H9 (cell line): Measurements from ENCODE around the gene ANKRD49. TPM values are rescaled to one million over a fixed set of nuclear protein-coding genes. Genes with fewer than 3 reads are reported as not detected.

Experiments
- DNase-seq: peaks from one replicate; pipeline ENCODE4 v3.0.0-alpha.2; 2017
- H2AFZ ChIP-seq: one replicate; pipeline ENCODE4 v1.6.1; 2013; ENCODE audit warnings: mild to moderate bottlenecking, low read length, control low read depth, moderate library complexity
- H2AK5ac ChIP-seq: 2 replicates; pipeline ENCODE4 v1.6.1; 2013; ENCODE audit warnings: low read length, control low read depth, mixed read lengths; ENCODE audit not compliant: insufficient read length
- H2BK120ac ChIP-seq: one replicate; pipeline ENCODE4 v1.6.1; 2013; ENCODE audit warnings: low read depth, mild to moderate bottlenecking, low read length, control low read depth, inconsistent platforms; ENCODE audit not compliant: poor library complexity, severe bottlenecking
- H2BK12ac ChIP-seq: 2 replicates; pipeline ENCODE4 v1.6.1; 2013; ENCODE audit warnings: low read length, control low read depth, mixed read lengths, low read depth; ENCODE audit not compliant: insufficient read length
- H2BK15ac ChIP-seq: 2 replicates; pipeline ENCODE4 v1.6.1; 2013; ENCODE audit warnings: low read depth, low read length, control low read depth
- H2BK20ac ChIP-seq: one replicate; pipeline ENCODE4 v1.6.1; 2013; ENCODE audit warnings: low read depth, mild to moderate bottlenecking, low read length, control low read depth, inconsistent platforms; ENCODE audit not compliant: poor library complexity, severe bottlenecking
- H2BK5ac ChIP-seq: 2 replicates; pipeline ENCODE4 v1.6.1; 2013; ENCODE audit warnings: low read length, control low read depth, mixed read lengths; ENCODE audit not compliant: insufficient read length
- H3K14ac ChIP-seq: 2 replicates; pipeline ENCODE4 v1.6.1; 2013; ENCODE audit warnings: low read length, control low read depth; ENCODE audit not compliant: insufficient read depth
- H3K18ac ChIP-seq: 2 replicates; pipeline ENCODE4 v1.6.1; 2013; ENCODE audit warnings: low read depth, mild to moderate bottlenecking, mixed read lengths, low read length, control low read depth; ENCODE audit not compliant: insufficient read length
- H3K23ac ChIP-seq: 2 replicates; pipeline ENCODE4 v1.6.1; 2013; ENCODE audit warnings: low read length, control low read depth, mixed read lengths, low read depth; ENCODE audit not compliant: insufficient read length
- H3K23me2 ChIP-seq: 2 replicates; pipeline ENCODE4 v1.6.1; 2013; ENCODE audit warnings: low read depth, mild to moderate bottlenecking, mixed read lengths, low read length, control low read depth; ENCODE audit not compliant: insufficient read length, poor library complexity, severe bottlenecking
- H3K27ac ChIP-seq: 2 replicates; pipeline ENCODE4 v1.5.1; 2013; ENCODE audit warnings: low read length, control low read depth, mixed read lengths, low read depth; ENCODE audit not compliant: insufficient read length
- H3K27me3 ChIP-seq: 2 replicates; pipeline ENCODE4 v1.6.1; 2013; ENCODE audit warnings: low read length, control low read depth, inconsistent platforms; ENCODE audit not compliant: insufficient read depth
- H3K4ac ChIP-seq: 2 replicates; pipeline ENCODE4 v1.6.1; 2013; ENCODE audit warnings: low read depth, mild to moderate bottlenecking, control low read depth, inconsistent platforms, low read length, moderate library complexity
- H3K4me1 ChIP-seq: 2 replicates; pipeline ENCODE4 v1.6.1; 2013; ENCODE audit warnings: low read length, control low read depth, inconsistent platforms; ENCODE audit not compliant: insufficient read depth
- H3K4me2 ChIP-seq: 2 replicates; pipeline ENCODE4 v1.6.1; 2013; ENCODE audit warnings: low read length, control low read depth, mixed read lengths; ENCODE audit not compliant: insufficient read length, insufficient read depth
- H3K56ac ChIP-seq: 2 replicates; pipeline ENCODE4 v1.6.1; 2013; ENCODE audit warnings: low read depth, mild to moderate bottlenecking, mixed read lengths, low read length, control low read depth; ENCODE audit not compliant: insufficient read length
- H3K79me1 ChIP-seq: 2 replicates; pipeline ENCODE4 v1.6.1; 2013; ENCODE audit warnings: low read depth, mild to moderate bottlenecking, moderate library complexity, low read length, control low read depth, inconsistent platforms; ENCODE audit not compliant: insufficient read depth, poor library complexity, severe bottlenecking
- H3K79me2 ChIP-seq: 2 replicates; pipeline ENCODE4 v1.6.1; 2013; ENCODE audit warnings: low read length, control low read depth, inconsistent platforms; ENCODE audit not compliant: insufficient read depth
- H3K9ac ChIP-seq: 2 replicates; pipeline ENCODE4 v1.6.1; 2013; ENCODE audit warnings: low read length, control low read depth, mixed read lengths; ENCODE audit not compliant: insufficient read length; ENCODE audit errors: extremely low read depth
- H3K9me3 ChIP-seq: one replicate; pipeline ENCODE4 v1.6.1; 2013; ENCODE audit warnings: low read depth, low read length, inconsistent platforms; ENCODE audit not compliant: control insufficient read depth
- H3T11ph ChIP-seq: one replicate; pipeline ENCODE4 v1.6.1; 2013; ENCODE audit warnings: mild to moderate bottlenecking, low read length, control low read depth, inconsistent platforms
- H4K20me1 ChIP-seq: one replicate; pipeline ENCODE4 v1.6.1; 2013; ENCODE audit not compliant: control insufficient read depth, insufficient read length, insufficient read depth
- H4K5ac ChIP-seq: 2 replicates; pipeline ENCODE4 v1.6.1; 2013; ENCODE audit warnings: low read depth, mild to moderate bottlenecking, mixed read lengths, low read length, control low read depth; ENCODE audit not compliant: insufficient read length
- H4K8ac ChIP-seq: replicated peaks from 2 replicates; pipeline ENCODE4 v1.6.1; 2013; ENCODE audit warnings: low read length, control low read depth, mixed read lengths, low read depth; ENCODE audit not compliant: insufficient read length
- H4K91ac ChIP-seq: 2 replicates; pipeline ENCODE4 v1.6.1; 2013; ENCODE audit warnings: low read depth, mild to moderate bottlenecking, moderate library complexity, mixed read lengths, low read length, control low read depth; ENCODE audit not compliant: insufficient read length
- H3K27ac Mint-ChIP-seq, 3 experiments: 2 replicates in 2 of 3; 3 replicates in 1 of 3; pipeline ENCODE4 v1.8.0; 2020 to 2021; ENCODE audit warnings: mixed read lengths in 3 of 3, mild to moderate bottlenecking in 1 of 3, moderate library complexity in 1 of 3
- H3K27me3 Mint-ChIP-seq: 2 replicates; pipeline ENCODE4 v1.8.0; 2021; ENCODE audit warnings: low read depth, mild to moderate bottlenecking, moderate library complexity, mixed read lengths
- H3K36me3 Mint-ChIP-seq, 3 experiments: 2 replicates in 2 of 3; 3 replicates in 1 of 3; pipeline ENCODE4 v1.8.0; 2020 to 2021; ENCODE audit warnings: low read depth in 3 of 3, mixed read lengths in 3 of 3; ENCODE audit not compliant: insufficient read depth in 1 of 3
- H3K4me1 Mint-ChIP-seq, 2 experiments: 2 replicates each; pipeline ENCODE4 v1.8.0; 2020; ENCODE audit warnings: mixed read lengths in 2 of 2
- H3K4me3 Mint-ChIP-seq, 2 experiments: 2 replicates in 1 of 2; 3 replicates in 1 of 2; pipeline ENCODE4 v1.8.0; 2020 to 2021; ENCODE audit warnings: mild to moderate bottlenecking in 2 of 2, mixed read lengths in 2 of 2, moderate library complexity in 1 of 2
- H3K9me3 Mint-ChIP-seq, 2 experiments: 2 replicates in 1 of 2; 3 replicates in 1 of 2; pipeline ENCODE4 v1.8.0; 2020; ENCODE audit warnings: mild to moderate bottlenecking in 2 of 2, mixed read lengths in 2 of 2, moderate library complexity in 1 of 2
- WGBS: extraction: QIAGEN DNeasy Blood & Tissue Kit; methylation state at CpG from one replicate; pipeline ENCODE4 v1.1.7; 2013; ENCODE audit warnings: missing lambda C conversion rate, low lambda C conversion rate, mixed read lengths; ENCODE audit not compliant: insufficient read length; ENCODE audit errors: extremely low coverage; 5-methylcytosine and 5-hydroxymethylcytosine counted together
- total RNA-seq: library from RNA; stranded (reverse); gene quantifications from 2 replicates; pipeline ENCODE4 v1.2.1, GENCODE V29; 2021
- TF ChIP-seq, protein P1 (sequence below): fragments of 200-600 bp; sonication (generic); conservative IDR thresholded peaks from 3 replicates; pipeline ENCODE4 v1.8.0; 2021; ENCODE audit warnings: antibody characterized with exemption, mild to moderate bottlenecking

Gene ANKRD49
- total RNA-seq, 1 experiment from 2014 or later = 13.8 TPM

GRCh38 chr11:94445641-94446040, 48.1 kb upstream of the ANKRD49 start:
- no peaks in the 10 kb centered on the region for H3K27me3 Mint-ChIP-seq
- Histone ChIP-seq H3K56ac (no peak overlapping the region), H4K8ac (no peak overlapping the region), H3T11ph (no peak overlapping the region), H4K5ac (no peak overlapping the region), H2BK120ac (no peak overlapping the region), H3K4me2 (no peak overlapping the region), H2BK5ac (no peak overlapping the region), H3K79me2 (no peaks in the 10 kb centered on the region), H2BK15ac (no peak overlapping the region), H4K20me1 (no peaks in the 10 kb centered on the region), H2AK5ac (no peak overlapping the region), H3K18ac (no peak overlapping the region), H3K9ac (no peak overlapping the region), H3K27me3 (no peaks in the 10 kb centered on the region), H2BK12ac (no peak overlapping the region), H3K23ac (no peak overlapping the region), H3K27ac (no peak overlapping the region), H3K9me3 (no peaks in the 10 kb centered on the region), H3K4me1 (no peaks in the 10 kb centered on the region; the same call in 1 of the 2 replicates), H3K14ac (no peak overlapping the region), H3K4ac (no peak overlapping the region), H3K23me2 (no peaks in the 10 kb centered on the region), H2AFZ (no peak overlapping the region), H3K79me1 (no peaks in the 10 kb centered on the region), H2BK20ac (no peak overlapping the region), H4K91ac (no peak overlapping the region)
- H3K4me3 Mint-ChIP-seq = no peak overlapping the region
- H3K9me3 Mint-ChIP-seq = no peaks in the 10 kb centered on the region
- no peak for DNase-seq
- H3K4me1 Mint-ChIP-seq = peaks cover 0 to 3% of the 10 kb centered on the region in 2 experiments; a peak in 1 of 4 replicates
- no peak overlapping the region for H3K27ac Mint-ChIP-seq
- WGBS = no CpG with 5 or more reads among the region's 1 CpG
- TF ChIP-seq, protein P1, sequence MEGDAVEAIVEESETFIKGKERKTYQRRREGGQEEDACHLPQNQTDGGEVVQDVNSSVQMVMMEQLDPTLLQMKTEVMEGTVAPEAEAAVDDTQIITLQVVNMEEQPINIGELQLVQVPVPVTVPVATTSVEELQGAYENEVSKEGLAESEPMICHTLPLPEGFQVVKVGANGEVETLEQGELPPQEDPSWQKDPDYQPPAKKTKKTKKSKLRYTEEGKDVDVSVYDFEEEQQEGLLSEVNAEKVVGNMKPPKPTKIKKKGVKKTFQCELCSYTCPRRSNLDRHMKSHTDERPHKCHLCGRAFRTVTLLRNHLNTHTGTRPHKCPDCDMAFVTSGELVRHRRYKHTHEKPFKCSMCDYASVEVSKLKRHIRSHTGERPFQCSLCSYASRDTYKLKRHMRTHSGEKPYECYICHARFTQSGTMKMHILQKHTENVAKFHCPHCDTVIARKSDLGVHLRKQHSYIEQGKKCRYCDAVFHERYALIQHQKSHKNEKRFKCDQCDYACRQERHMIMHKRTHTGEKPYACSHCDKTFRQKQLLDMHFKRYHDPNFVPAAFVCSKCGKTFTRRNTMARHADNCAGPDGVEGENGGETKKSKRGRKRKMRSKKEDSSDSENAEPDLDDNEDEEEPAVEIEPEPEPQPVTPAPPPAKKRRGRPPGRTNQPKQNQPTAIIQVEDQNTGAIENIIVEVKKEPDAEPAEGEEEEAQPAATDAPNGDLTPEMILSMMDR = no peak
- peaks cover 4 to 46% (median 22%) of the 10 kb centered on the region in 3 experiments; a peak in 5 of 7 replicates for H3K36me3 Mint-ChIP-seq
